ENCODE data around the gene TSSK6. TPM values are rescaled to one million over a fixed set of nuclear protein-coding genes. Genes with fewer than 3 reads are reported as not detected.
A peak's percentile ranks its signal among the peaks of the same experiment; 100 is the strongest.

TSSK6 gene
- total and polyA plus RNA-seq, 10 of the 15 experiments (the other 5 are each of a cell fraction or from before 2014, with no cell fraction given), result 0.06 to 3.6 (median 0.98) TPM; not detected in 2

- WGBS (ENCODE audit: insufficient coverage, insufficient replicate concordance, low lambda C conversion rate, missing lambda C conversion rate), result 84% methylated on average over 19 of the region's 19 CpGs
- BruUV-seq (replicated peaks), result no TSS peak
- no peak overlapping the region for H3K9ac ChIP-seq (ENCODE audit: control insufficient read depth, insufficient read depth, low read length)
- CTCF ChIA-PET, result interaction anchor here (0.6 to 2.1 kb wide), 8 partner anchors 9 to 112 kb away, joined by 3 to 8 read pairs (median 3); no protein-coding TSS in a partner anchor
- DNase-seq (ENCODE audit: low read depth, low spot score), result no peak
- SMC1A ChIA-PET (ENCODE audit: uncharacterized antibody, unreplicated experiment), result interaction anchor here (0.9 to 2.2 kb wide), 4 partner anchors 9 to 109 kb away, joined by 3 to 6 read pairs (median 4); no protein-coding TSS in a partner anchor
- no peak overlapping the region for H3K4me2 ChIP-seq (ENCODE audit: control insufficient read depth, insufficient read depth)
- peaks cover 38% of the 10 kb centered on the region for H3K79me2 ChIP-seq (ENCODE audit: control insufficient read depth, insufficient read depth, low read length)
- RAD21 ChIA-PET (ENCODE audit: unreplicated experiment), result interaction anchor here (0.6 to 1.2 kb wide), 5 partner anchors 14 to 111 kb away, joined by 3 to 4 read pairs (median 4); no protein-coding TSS in a partner anchor
- peaks cover 7 to 12% of the 10 kb centered on the region in 2 experiments for H3K36me3 ChIP-seq (ENCODE audit: control insufficient read depth in 2 of 2, insufficient read depth in 2 of 2, low read length in 1 of 2)
- H3K4me1 ChIP-seq (ENCODE audit: control insufficient read depth, insufficient read depth, low read length), result peaks cover 42% of the 10 kb centered on the region
- no peak for FAIRE-seq
- 0 out of 3 replicates have a peak, but pooled peaks have one; percentile 10 for ATAC-seq
- no peak overlapping the region for H3K4me3 ChIP-seq
- no peaks in the 10 kb centered on the region for H3K27me3 ChIP-seq (replicated peaks in 1 of 2; ENCODE audit: control insufficient read depth in 2 of 2, insufficient read depth in 2 of 2, low read length in 1 of 2)
- POLR2A ChIA-PET, result interaction anchor here (0.6 kb wide), 1 partner anchor 29 kb away, joined by 6 read pairs; no protein-coding TSS in a partner anchor
- in situ Hi-C loops (cut with MboI), result no loop called here
- H2AFZ ChIP-seq (ENCODE audit: control insufficient read depth, low read depth, low read length), result no peak overlapping the region
- H4K20me1 ChIP-seq (ENCODE audit: control insufficient read depth, insufficient read depth), result peaks cover 5% of the 10 kb centered on the region
- H3K9me3 ChIP-seq (replicated peaks; ENCODE audit: control insufficient read depth, insufficient read depth, low read length), result no peaks in the 10 kb centered on the region
- H3K27ac ChIP-seq (ENCODE audit: control insufficient read depth, insufficient read depth), result no peak overlapping the region
- TF ChIP-seq ZSCAN29 (IDR thresholded peaks at IDR 0.05) (no peak), CTCF (IDR thresholded peaks at IDR 0.05 in 2 of 3, conservative IDR thresholded peaks at IDR 0.05 in 1 of 3; ENCODE audit: control insufficient read depth in 2 of 3, extremely low read depth in 1 of 3, insufficient read depth in 1 of 3, low read depth in 3 of 3, low read length in 3 of 3) (peak; percentile 22 to 50 (median 41); a peak in 4 of 6 replicates), RAD21 (IDR thresholded peaks at IDR 0.05; ENCODE audit: insufficient read depth, low read depth, low read length) (peak; percentile 65), DPF2 (IDR thresholded peaks at IDR 0.05) (no peak), ZNF622 (IDR thresholded peaks at IDR 0.05) (no peak), YBX1 (IDR thresholded peaks at IDR 0.05) (no peak), ATF7 (IDR thresholded peaks at IDR 0.05; ENCODE audit: low read depth) (no peak), RCOR1 (conservative IDR thresholded peaks at IDR 0.05; ENCODE audit: low read depth, low read length) (no peak), TCF7 (IDR thresholded peaks at IDR 0.05; ENCODE audit: borderline replicate concordance) (no peak), NR2F1 (conservative IDR thresholded peaks at IDR 0.05) (no peak), SKIL (IDR thresholded peaks at IDR 0.05; ENCODE audit: low read depth, poor library complexity, severe bottlenecking) (no peak), SMC3 (IDR thresholded peaks at IDR 0.05; ENCODE audit: borderline replicate concordance, low read length) (peak; percentile 44; the same call in 1 of the 2 replicates), KAT2A (conservative IDR thresholded peaks at IDR 0.05; ENCODE audit: control insufficient read depth, low read depth, low read length) (no peak), ATF2 (IDR thresholded peaks at IDR 0.05; ENCODE audit: low read length) (no peak), RELA (IDR thresholded peaks at IDR 0.05; ENCODE audit: borderline replicate concordance, partially characterized antibody) (no peak), PAX8 (IDR thresholded peaks at IDR 0.05) (no peak), ZNF274 (IDR thresholded peaks at IDR 0.05; ENCODE audit: insufficient read depth, insufficient read length) (no peak)
- intact Hi-C loops (cut with micrococcal nuclease; ENCODE audit: unreplicated experiment), result no loop called here
Observed at GRCh38 chr19:19475849-19476828, 39.2 kb downstream of the TSSK6 start.

All from GM12878 (cell line).